Fibroblast of lung (primary cell): Measurements from ENCODE around the gene CALN1.

Source experiments
- CTCF ChIP-seq, 2 donors: IDR thresholded peaks in 1 of 2; conservative IDR thresholded peaks in 1 of 2; 1 replicate in 1 of 2; 2 replicates in 1 of 2; pipeline ENCODE4 v1.5.1; 2011 to 2012; ENCODE audit warnings: low read length in 2 of 2, control low read depth in 1 of 2, inconsistent platforms in 1 of 2, low read depth in 1 of 2, mild to moderate bottlenecking in 1 of 2
- EZH2 ChIP-seq: IDR thresholded peaks from 2 replicates; pipeline ENCODE4 v1.5.1; 2012; ENCODE audit warnings: low read length, control low read depth, mild to moderate bottlenecking; ENCODE audit errors: missing control alignments

- TF ChIP-seq CTCF (conservative IDR thresholded peaks at IDR 0.05 in 1 of 2, IDR thresholded peaks at IDR 0.05 in 1 of 2; ENCODE audit: low read depth in 1 of 2, low read length in 2 of 2) (no peak), EZH2 (no peak)
These were observed 627.4 kb downstream of the CALN1 start for GRCh38 chr7:71784781-71785180.
